Mesenteric fat pad (tissue), 1 donor: ENCODE results near the gene OR2J1. TPM values are rescaled to one million over a fixed set of nuclear protein-coding genes. Genes with fewer than 3 reads are reported as not detected.
"Not testable (repeated sequence)": the region's sequence is repeated elsewhere in the genome, so short reads cannot be mapped to it uniquely, and the experiment has no call there.

Source experiments
- DNase-seq: peaks from one replicate; pipeline ENCODE4 v3.0.0-alpha.2; 2020; ENCODE audit warnings: low spot score
- long read RNA-seq: library from polyadenylated mRNA; unstranded; transcript quantifications from one replicate; pipeline ENCODE4 v2.0.0, GENCODE V29; 2020
- total RNA-seq: library from RNA; stranded (reverse); fragmentation: NEBNext Ultra II Directional; extraction: Animal tissue kit (Norgen Biotek cat#: 25700); gene quantifications from one replicate; pipeline ENCODE4 v1.2.1, GENCODE V29; 2021
- donor health status: DM: yes; HTN: yes; CAD: no.

Gene OR2J1
- total RNA-seq, result not detected
- long read RNA-seq, result 0 reads

GRCh38 chr6:29099190-29099589 is at the start of gene OR2J1:
Gene OR2J1 (plus strand): TSS chr6:29099490. CDS start chr6:29100943, 1,453 bp downstream.
- DNase-seq, result no peak

GRCh38 chr6:29051680-29052079 is 47.6 kb upstream of the OR2J1 start:
- DNase-seq, result no peak

DNA sequence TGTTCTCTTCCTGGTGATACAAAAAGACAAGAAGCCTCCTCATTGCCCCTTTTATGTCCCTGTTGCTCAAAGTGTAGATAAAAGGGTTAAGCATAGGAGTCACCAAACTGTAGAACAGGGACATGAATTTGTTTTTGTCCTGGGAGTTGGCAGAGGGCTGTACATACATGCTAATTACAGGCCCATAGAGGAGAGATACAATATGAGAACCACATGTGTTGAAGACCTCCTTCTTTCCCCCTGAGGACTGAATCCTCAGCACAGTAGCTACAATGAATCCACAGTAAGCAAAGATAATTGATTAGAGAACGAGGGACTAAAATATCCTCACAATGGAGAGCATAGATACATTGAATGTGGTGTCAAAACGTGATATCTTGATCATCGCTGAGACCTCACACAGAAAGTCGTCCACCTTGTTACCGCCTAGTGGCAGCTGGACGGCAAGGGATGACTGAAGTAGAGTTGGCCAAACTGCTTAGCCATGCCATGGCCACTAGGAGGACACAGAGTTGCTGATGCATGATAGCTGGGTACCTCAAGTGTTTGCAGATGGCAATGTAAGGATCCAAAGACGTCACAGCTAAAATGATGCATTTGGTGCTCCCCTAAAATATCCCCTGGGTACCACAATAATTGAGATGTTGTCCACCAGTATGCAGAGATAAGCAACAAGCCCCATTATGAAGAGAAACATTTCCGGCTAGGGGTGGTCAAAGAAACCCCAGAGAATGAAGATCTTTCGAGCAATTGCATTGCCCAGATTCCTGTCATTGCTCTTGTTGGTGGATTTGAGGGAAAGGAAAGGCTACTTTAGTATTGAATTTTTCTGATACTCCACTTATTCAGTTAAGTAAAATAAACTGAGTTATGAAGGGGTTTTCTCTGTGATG is 27.2 kb upstream of the OR2J1 start:
- no peak for DNase-seq

DNA sequence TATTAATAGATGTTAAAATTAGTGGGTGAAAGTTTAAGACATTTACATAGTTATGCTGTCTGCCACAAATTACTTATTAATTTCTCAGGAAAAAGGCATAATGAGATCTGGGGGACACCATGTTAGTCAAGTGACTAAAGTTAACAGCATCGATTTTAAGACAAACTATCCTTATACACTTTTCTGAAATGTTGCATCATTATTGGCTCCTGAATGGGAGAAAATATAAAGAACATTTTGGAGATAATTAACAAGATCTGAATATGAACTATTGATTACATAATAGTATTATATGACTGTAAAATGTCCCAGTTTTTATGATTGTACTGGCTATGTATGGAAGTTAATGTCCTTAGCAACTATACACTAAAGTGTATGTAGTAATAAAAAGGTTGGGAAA is 20.1 kb upstream of the OR2J1 start:
- DNase-seq, result no peak

DNA sequence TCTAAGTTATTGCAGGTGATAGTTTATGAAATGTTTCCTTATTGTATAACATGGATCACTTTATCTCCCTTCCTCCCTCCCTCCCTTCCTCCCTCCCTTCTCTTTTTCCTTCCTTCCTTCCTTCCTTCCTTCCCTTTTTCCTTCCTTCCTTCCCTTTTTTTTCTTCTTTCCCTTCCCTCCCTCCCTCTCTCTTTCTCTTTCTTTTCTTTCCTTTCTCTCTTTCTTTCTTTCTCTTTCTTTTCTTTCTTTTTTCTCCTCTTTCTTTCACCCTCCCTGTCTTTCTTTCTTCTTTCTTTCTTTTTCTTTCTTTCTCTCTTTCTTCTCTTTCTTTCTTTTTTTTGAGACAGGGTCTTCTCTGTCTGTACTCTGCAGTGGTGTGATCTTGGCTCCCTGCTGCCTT is 18.0 kb upstream of the OR2J1 start:
- DNase-seq, result no peak

GRCh38 chr6:29082457-29082856 is 16.8 kb upstream of the OR2J1 start:
- no peak for DNase-seq

GRCh38 chr6:29087213-29087612 is 12.1 kb upstream of the OR2J1 start, which contains the start of gene OR2B3:
Gene OR2B3 (minus strand): TSS chr6:29087313. CDS start chr6:29087248, 65 bp downstream.
- no peak for DNase-seq

DNA sequence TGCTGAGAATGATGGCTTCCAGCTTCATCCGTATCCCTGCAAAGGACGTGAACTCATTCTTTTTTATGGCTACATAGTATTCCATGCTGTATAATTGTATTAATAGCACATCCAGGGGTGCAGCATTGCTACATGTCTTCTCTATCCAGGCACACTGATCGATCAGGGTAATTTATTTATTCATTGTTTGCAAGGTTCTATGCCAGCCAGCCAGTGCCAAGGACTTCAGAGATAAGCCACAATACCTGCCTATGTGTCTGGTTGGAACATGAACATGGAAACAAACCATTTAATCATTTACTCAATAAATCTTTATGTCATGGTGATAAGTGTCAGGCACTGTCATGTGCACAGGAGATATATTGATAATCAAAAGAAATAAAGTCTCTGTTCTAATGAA is 6.3 kb upstream of the OR2J1 start:
- DNase-seq, result no peak

GRCh38 chr6:29097803-29098202 is 1.5 kb upstream of the OR2J1 start:
- no peak for DNase-seq

DNA sequence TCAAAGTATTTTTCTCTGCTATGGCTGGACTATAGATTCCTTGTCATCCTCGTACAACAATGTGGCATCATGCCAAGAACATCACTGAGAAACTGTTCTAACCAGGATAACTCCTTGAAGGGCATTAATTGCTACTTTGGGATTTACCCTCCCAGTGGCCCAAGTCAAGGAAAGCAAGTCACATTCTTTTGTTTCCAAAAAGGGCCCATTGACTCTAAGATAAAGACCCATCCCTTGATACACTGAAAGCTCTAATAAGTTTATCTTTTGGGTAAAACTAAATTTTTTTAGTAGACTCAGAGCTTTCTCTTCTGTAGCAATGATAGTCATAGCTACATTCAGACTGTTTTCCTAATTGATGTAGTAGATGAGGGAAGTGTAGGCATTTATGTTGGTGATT is 8.5 kb downstream of the OR2J1 start, which contains the start of gene OR2J3:
TSS of gene OR2J3 (plus strand) at position 301 of the 400 bp plus-strand sequence. CDS start 3,833 bp downstream, outside the sequence.
- DNase-seq, result no peak

GRCh38 chr6:29112135-29112534 is 12.8 kb downstream of the OR2J1 start:
- no peak for DNase-seq

- DNase-seq, result not testable (repeated sequence)
Measured at GRCh38 chr6:29114964-29115363, 15.7 kb downstream of the OR2J1 start.

DNA sequence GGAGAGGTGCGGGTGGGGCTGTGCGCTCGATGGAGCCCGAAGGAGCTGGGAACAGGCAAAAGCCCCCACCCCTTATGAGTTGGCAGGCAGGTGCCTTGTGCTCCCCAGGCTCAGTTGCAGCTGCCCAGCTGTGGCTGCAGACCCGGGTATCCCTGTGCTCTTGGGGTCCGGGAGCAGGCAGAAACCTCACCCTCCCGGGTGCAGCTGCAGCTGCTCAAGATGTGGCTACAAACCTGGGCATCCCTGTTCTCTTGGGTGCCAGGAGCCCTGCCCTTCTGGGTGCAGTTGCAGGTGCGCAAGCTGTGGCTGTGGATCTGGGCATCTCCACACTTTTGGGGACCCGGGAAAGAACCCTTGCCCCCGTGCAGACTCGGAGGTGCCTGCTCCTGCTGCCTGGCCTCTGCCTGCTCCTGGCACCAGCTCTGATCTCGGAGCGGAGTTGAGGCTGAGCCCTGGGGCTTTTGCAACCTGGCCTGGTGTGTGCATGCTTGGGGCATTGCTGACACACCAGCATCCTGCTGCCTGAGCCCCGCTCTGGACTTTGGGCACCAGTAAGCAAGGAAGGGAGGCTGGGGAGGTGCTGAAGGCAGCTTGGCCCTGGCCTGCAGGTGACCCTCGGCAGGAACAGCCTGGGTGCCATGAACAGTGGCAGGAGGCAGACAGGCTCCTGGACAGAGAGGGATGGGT is 30.2 kb downstream of the OR2J1 start:
- DNase-seq, result no peak

DNA sequence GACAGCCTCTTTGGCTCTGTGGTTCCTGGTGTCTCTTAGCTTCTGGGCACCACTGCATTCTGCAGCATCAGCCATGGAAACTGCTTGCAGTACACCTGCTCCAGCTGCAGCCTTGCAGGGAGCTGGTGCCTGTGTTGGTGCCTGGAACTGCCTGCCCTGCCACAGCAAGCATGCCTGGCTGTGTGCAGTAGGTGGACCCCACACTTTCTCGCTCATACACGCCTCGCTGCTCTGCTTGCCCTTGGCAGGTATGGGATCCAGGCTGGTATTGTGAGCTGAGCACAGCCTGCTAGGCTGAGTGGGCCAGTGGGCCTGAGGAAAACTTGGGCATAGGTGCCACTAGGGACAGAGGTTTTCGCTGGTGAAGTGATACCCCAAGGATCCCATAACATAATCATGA is 31.4 kb downstream of the OR2J1 start:
- no peak for DNase-seq

GRCh38 chr6:29131691-29132090 is 32.4 kb downstream of the OR2J1 start:
- no peak for DNase-seq

DNA sequence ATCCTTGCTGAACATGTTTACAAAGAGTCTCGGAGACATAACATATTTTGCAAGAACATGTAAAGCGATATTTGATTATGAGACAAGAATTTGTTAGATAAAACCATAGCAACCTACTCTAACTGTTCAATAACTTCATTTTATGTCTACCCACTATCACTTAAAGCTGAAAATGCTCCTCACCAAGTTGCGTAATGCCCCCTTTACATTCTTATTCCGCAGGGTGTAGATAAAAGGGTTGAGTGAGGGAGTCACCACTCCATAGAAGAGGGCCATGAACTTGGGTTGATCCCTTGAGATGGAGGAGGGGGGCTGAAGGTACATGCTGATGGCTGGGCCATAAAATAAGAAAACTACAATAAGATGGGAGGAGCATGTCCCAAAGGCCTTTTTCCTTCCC is 38.4 kb downstream of the OR2J1 start:
- DNase-seq, result no peak

GRCh38 chr6:29141606-29142005 is 42.3 kb downstream of the OR2J1 start:
- DNase-seq, result no peak

DNA sequence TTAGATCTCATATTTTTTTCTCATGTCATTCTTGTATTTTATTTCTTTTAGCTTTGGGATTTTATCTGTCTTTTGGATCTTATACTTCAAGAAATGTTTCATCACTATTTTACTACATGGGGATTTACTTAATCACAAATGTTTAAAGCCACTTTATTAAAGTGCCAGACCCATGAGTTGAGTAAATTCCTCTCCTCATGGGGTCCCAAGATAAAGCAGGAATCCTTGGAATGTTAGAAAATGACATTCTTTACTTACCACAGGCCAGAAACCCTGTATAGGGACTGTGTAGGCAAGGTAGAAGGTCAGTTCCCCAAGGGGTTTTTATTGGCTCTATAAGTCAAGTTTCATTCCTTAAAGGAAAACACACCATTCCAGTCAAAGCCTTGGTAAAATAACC is 43.0 kb downstream of the OR2J1 start:
- no peak for DNase-seq

- DNase-seq, result no peak
Measured at GRCh38 chr6:29146179-29146578, 46.9 kb downstream of the OR2J1 start.

GRCh38 chr6:29147074-29147473 is 47.8 kb downstream of the OR2J1 start:
- DNase-seq, result no peak

DNA sequence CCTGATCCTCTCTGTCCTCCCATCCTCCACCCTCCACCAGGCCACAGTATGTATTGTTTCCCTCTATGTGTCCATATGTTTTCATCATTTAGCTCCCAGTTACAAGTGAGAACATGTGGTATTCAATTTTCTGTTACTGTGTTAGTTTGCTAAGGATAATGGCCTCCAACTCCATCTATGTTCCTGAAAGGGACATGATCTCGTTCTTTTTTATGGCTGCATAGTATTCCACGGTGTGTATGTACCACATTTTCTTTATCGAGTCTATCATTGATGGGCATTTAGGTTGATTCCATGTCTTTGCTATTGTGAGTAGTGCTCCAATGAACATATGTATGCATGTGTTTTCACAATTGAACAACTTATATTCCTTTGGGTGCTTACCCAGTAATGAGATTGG is 50.2 kb downstream of the OR2J1 start:
- DNase-seq, result not testable (repeated sequence)
